Astrocyte (in vitro differentiated cells and primary cell): ENCODE data around the gene SH3PXD2B. TPM values are rescaled to one million over a fixed set of nuclear protein-coding genes. Genes with fewer than 3 reads are reported as not detected.
"Not testable (repeated sequence)": the region's sequence is repeated elsewhere in the genome, so short reads cannot be mapped to it uniquely, and the experiment has no call there.

Experiments used
- DNase-seq: peaks from one replicate; pipeline ENCODE4 v3.0.0-alpha.2; 2010; ENCODE audit warnings: low read depth
- FAIRE-seq: peaks from 2 replicates; lab custom pipeline; 2011; peaks lifted over from hg19 to GRCh38; lab: Jason Lieb, UNC
- H2AFZ ChIP-seq: 2 replicates; pipeline ENCODE4 v1.6.0; 2012; ENCODE audit warnings: low read depth, low read length, inconsistent platforms
- H3K27ac ChIP-seq: 2 replicates; pipeline ENCODE4 v1.5.1; 2011; ENCODE audit warnings: low read depth, low read length, inconsistent platforms
- H3K27me3 ChIP-seq: 2 replicates; pipeline ENCODE4 v1.6.0; 2011; ENCODE audit warnings: low read length, inconsistent platforms; ENCODE audit not compliant: insufficient read depth
- H3K36me3 ChIP-seq: 2 replicates; pipeline ENCODE4 v1.5.1; 2011; ENCODE audit warnings: low read length, inconsistent platforms; ENCODE audit not compliant: insufficient read depth
- H3K4me1 ChIP-seq: 2 replicates; pipeline ENCODE4 v1.5.1; 2011; ENCODE audit warnings: low read length, inconsistent platforms; ENCODE audit not compliant: insufficient read depth
- H3K4me2 ChIP-seq: 2 replicates; pipeline ENCODE4 v1.6.0; 2012; ENCODE audit warnings: low read length, inconsistent platforms
- H3K4me3 ChIP-seq: 2 replicates; pipeline ENCODE4 v1.5.1; 2011; ENCODE audit warnings: low read depth, mild to moderate bottlenecking, low read length, inconsistent platforms; ENCODE audit not compliant: insufficient read depth
- H3K79me2 ChIP-seq: 2 replicates; pipeline ENCODE4 v1.6.0; 2012; ENCODE audit warnings: mild to moderate bottlenecking, low read length, inconsistent platforms; ENCODE audit not compliant: insufficient read depth
- H3K9ac ChIP-seq: 2 replicates; pipeline ENCODE4 v1.6.0; 2012; ENCODE audit warnings: mild to moderate bottlenecking, low read length, inconsistent platforms
- H3K9me3 ChIP-seq: 2 replicates; pipeline ENCODE4 v1.5.1; 2012; ENCODE audit warnings: low read depth, mild to moderate bottlenecking, low read length, inconsistent platforms; ENCODE audit not compliant: insufficient read depth
- H4K20me1 ChIP-seq: 2 replicates; pipeline ENCODE4 v1.6.0; 2012; ENCODE audit warnings: low read length, inconsistent platforms; ENCODE audit not compliant: insufficient read depth
- H3K27ac Mint-ChIP-seq: one replicate; pipeline ENCODE4 v1.8.0; 2021; ENCODE audit warnings: mild to moderate bottlenecking, mixed read lengths; ENCODE audit not compliant: unreplicated experiment
- H3K27me3 Mint-ChIP-seq: one replicate; pipeline ENCODE4 v1.8.0; 2021; ENCODE audit warnings: low read depth, mixed read lengths; ENCODE audit not compliant: unreplicated experiment
- H3K36me3 Mint-ChIP-seq: one replicate; pipeline ENCODE4 v1.8.0; 2021; ENCODE audit warnings: low read depth, mixed read lengths; ENCODE audit not compliant: unreplicated experiment
- H3K4me1 Mint-ChIP-seq: one replicate; pipeline ENCODE4 v1.8.0; 2021; ENCODE audit warnings: low read depth, mixed read lengths; ENCODE audit not compliant: unreplicated experiment
- H3K4me3 Mint-ChIP-seq: one replicate; pipeline ENCODE4 v1.8.0; 2021; ENCODE audit warnings: mild to moderate bottlenecking, moderate library complexity, mixed read lengths; ENCODE audit not compliant: unreplicated experiment
- H3K9me3 Mint-ChIP-seq: one replicate; pipeline ENCODE4 v1.8.0; 2021; ENCODE audit warnings: mild to moderate bottlenecking, mixed read lengths; ENCODE audit not compliant: unreplicated experiment
- EZH2 ChIP-seq: IDR thresholded peaks from 2 replicates; pipeline ENCODE4 v1.6.1; 2012; ENCODE audit warnings: mild to moderate bottlenecking, low read length, inconsistent platforms; ENCODE audit not compliant: insufficient read depth
- total RNA-seq: library from RNA; stranded (reverse); gene quantifications from 2 replicates; pipeline ENCODE4 v1.2.1, GENCODE V29; 2021
- TF ChIP-seq, protein P1 (sequence below): IDR thresholded peaks from 2 replicates; pipeline ENCODE4 v1.5.1; 2011; ENCODE audit warnings: low read depth, mild to moderate bottlenecking, inconsistent platforms, low read length, moderate library complexity; ENCODE audit not compliant: insufficient read depth

Gene SH3PXD2B
- total RNA-seq, 1 donor from 2014 or later: 66.0 TPM

DNA sequence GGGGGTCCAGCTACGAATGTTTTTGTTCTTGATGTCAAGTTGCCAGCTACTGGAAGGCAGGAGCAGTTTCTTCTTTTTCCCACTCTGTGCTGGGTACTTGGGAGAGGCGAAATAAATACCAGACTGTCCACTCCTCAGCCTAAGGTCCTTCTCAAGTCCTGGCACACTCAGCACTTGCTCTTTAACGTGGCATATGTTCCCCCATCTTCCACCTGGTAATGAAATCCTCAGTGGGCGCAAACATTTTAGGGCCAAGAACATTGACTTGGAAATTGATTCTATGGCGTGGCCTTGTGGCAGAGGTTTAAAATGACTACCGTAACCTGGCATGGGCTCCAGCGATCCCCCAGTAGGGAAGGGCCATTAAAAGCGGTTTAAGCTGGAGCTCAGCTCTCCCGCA is 119.7 kb downstream of the SH3PXD2B start:
- DNase-seq: no peak
- Histone ChIP-seq H3K27ac (no peak overlapping the region), H3K9me3 (no peaks in the 10 kb centered on the region), H3K4me2 (no peak overlapping the region), H3K9ac (no peak overlapping the region), H2AFZ (no peak overlapping the region), H3K36me3 (peaks cover 27% of the 10 kb centered on the region), H4K20me1 (peaks cover 59% of the 10 kb centered on the region), H3K4me3 (no peak overlapping the region), H3K27me3 (no peaks in the 10 kb centered on the region), H3K4me1 (no peaks in the 10 kb centered on the region), H3K79me2 (no peaks in the 10 kb centered on the region)
- H3K27ac Mint-ChIP-seq: no peak overlapping the region
- TF ChIP-seq, protein P1, sequence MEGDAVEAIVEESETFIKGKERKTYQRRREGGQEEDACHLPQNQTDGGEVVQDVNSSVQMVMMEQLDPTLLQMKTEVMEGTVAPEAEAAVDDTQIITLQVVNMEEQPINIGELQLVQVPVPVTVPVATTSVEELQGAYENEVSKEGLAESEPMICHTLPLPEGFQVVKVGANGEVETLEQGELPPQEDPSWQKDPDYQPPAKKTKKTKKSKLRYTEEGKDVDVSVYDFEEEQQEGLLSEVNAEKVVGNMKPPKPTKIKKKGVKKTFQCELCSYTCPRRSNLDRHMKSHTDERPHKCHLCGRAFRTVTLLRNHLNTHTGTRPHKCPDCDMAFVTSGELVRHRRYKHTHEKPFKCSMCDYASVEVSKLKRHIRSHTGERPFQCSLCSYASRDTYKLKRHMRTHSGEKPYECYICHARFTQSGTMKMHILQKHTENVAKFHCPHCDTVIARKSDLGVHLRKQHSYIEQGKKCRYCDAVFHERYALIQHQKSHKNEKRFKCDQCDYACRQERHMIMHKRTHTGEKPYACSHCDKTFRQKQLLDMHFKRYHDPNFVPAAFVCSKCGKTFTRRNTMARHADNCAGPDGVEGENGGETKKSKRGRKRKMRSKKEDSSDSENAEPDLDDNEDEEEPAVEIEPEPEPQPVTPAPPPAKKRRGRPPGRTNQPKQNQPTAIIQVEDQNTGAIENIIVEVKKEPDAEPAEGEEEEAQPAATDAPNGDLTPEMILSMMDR: no peak
- peaks cover 4% of the 10 kb centered on the region for H3K4me1 Mint-ChIP-seq
- H3K27me3 Mint-ChIP-seq: no peaks in the 10 kb centered on the region
- FAIRE-seq: no peak
- H3K36me3 Mint-ChIP-seq: peaks cover 18% of the 10 kb centered on the region
- H3K4me3 Mint-ChIP-seq: peak overlapping the region; percentile 15
- peaks cover 3% of the 10 kb centered on the region for H3K9me3 Mint-ChIP-seq

DNA sequence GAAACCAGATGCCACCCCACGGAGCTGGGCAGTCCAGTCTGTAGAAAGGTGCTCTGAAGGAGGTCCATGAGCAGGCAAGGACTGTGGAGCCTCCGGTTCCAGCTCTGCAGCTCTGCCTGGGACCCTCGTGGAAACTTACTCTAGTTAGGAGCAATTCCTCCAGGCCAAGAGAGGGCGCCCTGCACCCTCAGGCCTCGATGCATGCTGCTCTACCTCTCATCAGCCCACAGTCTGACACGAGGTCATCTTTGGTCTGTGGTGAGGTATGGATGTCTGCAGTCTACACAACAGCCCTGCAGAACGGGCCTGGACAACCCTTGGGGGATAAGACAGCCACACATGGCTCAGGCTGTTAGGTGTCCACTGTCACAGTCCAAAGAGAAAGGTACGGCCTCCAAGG is 120.1 kb downstream of the SH3PXD2B start:
- H4K20me1 ChIP-seq: peaks cover 59% of the 10 kb centered on the region
- TF ChIP-seq, protein P1: no peak
- TF ChIP-seq EZH2: no peak
- H3K4me1 ChIP-seq: no peaks in the 10 kb centered on the region
- no peaks in the 10 kb centered on the region for H3K9me3 ChIP-seq
- H3K4me3 Mint-ChIP-seq: no peak overlapping the region
- H3K4me1 Mint-ChIP-seq: peaks cover 4% of the 10 kb centered on the region
- H3K27ac ChIP-seq: no peak overlapping the region
- H3K4me2 ChIP-seq: no peak overlapping the region
- peaks cover 3% of the 10 kb centered on the region for H3K9me3 Mint-ChIP-seq
- no peak overlapping the region for H3K9ac ChIP-seq
- no peak for FAIRE-seq
- H3K79me2 ChIP-seq: no peaks in the 10 kb centered on the region
- no peaks in the 10 kb centered on the region for H3K27me3 Mint-ChIP-seq
- no peak overlapping the region for H3K27ac Mint-ChIP-seq
- peaks cover 18% of the 10 kb centered on the region for H3K36me3 Mint-ChIP-seq
- H3K36me3 ChIP-seq: peaks cover 26% of the 10 kb centered on the region
- no peak overlapping the region for H2AFZ ChIP-seq
- H3K27me3 ChIP-seq: no peaks in the 10 kb centered on the region
- H3K4me3 ChIP-seq: no peak overlapping the region
- no peak for DNase-seq

DNA sequence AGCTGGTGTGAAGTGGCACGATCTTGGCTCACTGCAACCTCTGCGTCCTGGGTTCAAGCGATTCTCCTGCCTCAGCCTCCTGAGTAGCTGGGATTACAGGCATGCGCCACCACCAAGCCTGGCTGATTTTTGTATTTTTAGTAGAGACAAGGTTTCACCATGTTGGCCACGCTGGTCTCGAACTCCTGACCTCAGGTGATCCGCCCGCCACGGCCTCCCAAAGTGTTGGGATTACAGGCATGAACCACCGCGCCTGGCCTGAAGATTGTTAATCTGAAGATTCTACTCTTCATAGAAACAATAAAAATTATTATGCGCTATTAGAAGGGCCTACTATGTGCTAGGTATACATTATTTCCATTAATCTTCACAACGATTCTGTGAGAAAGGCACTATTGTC is 127.4 kb downstream of the SH3PXD2B start:
- H3K79me2 ChIP-seq, H3K27ac ChIP-seq, H3K36me3 Mint-ChIP-seq, H2AFZ ChIP-seq, H3K4me3 Mint-ChIP-seq, H3K4me1 ChIP-seq, H3K4me3 ChIP-seq, DNase-seq, H3K27ac Mint-ChIP-seq, H3K9ac ChIP-seq, H3K9me3 ChIP-seq, H3K4me2 ChIP-seq, FAIRE-seq, H3K36me3 ChIP-seq, H4K20me1 ChIP-seq, H3K4me1 Mint-ChIP-seq, H3K27me3 Mint-ChIP-seq, H3K27me3 ChIP-seq, H3K9me3 Mint-ChIP-seq: not testable (repeated sequence)
